WTC11 (cell line): Measurements from ENCODE around the gene LRRC28. TPM values are rescaled to one million over a fixed set of nuclear protein-coding genes. Genes with fewer than 3 reads are reported as not detected.

Source experiments
- ATAC-seq: fragments of 200-7000 bp; cut with Tn5 transposase; 2 replicates; pipeline ENCODE4 v1.10.0; 2021; ENCODE audit warnings: mild to moderate bottlenecking, moderate library complexity
- CTCF ChIA-PET: fragments of 300-600 bp; sonication (Branson Sonifier 250); formaldehyde crosslinking; loops from one replicate; lab custom pipeline; 2021; ENCODE audit warnings: antibody characterized with exemption; lab: Charles Lee
- POLR2A ChIA-PET: fragments of 350-600 bp; sonication (Branson Sonifier 250); formaldehyde crosslinking; loops from one replicate; lab custom pipeline; 2021; ENCODE audit warnings: antibody characterized with exemption; lab: Charles Lee
- DNase-seq: peaks from one replicate; pipeline ENCODE4 v3.0.0; 2021; ENCODE audit warnings: low spot score
- H3K27ac Mint-ChIP-seq: 2 replicates; pipeline ENCODE4 v1.8.0; 2021; ENCODE audit warnings: mixed read lengths
- H3K27me3 Mint-ChIP-seq: 2 replicates; pipeline ENCODE4 v1.8.0; 2021; ENCODE audit warnings: low read depth, mild to moderate bottlenecking, moderate library complexity, mixed read lengths
- H3K36me3 Mint-ChIP-seq: 2 replicates; pipeline ENCODE4 v1.8.0; 2021; ENCODE audit warnings: mixed read lengths
- H3K4me1 Mint-ChIP-seq: 2 replicates; pipeline ENCODE4 v1.8.0; 2022; ENCODE audit warnings: mixed read lengths
- H3K4me3 Mint-ChIP-seq: 2 replicates; pipeline ENCODE4 v1.8.0; 2021; ENCODE audit warnings: mild to moderate bottlenecking, moderate library complexity, mixed read lengths
- H3K9me3 Mint-ChIP-seq: 2 replicates; pipeline ENCODE4 v1.8.0; 2021; ENCODE audit warnings: mixed read lengths
- CBFB ChIP-seq: sonication (generic); formaldehyde crosslinking; IDR thresholded peaks from 2 replicates; pipeline ENCODE4 v1.8.1; 2022; ENCODE audit warnings: mild to moderate bottlenecking, low read depth, missing genetic modification reagents
- CREM ChIP-seq: sonication (generic); formaldehyde crosslinking; IDR thresholded peaks from 2 replicates; pipeline ENCODE4 v1.8.1; 2022; ENCODE audit warnings: mild to moderate bottlenecking, missing genetic modification reagents, moderate library complexity
- JAZF1 ChIP-seq: fragments of 250-450 bp; sonication (Bioruptor Pico); IDR thresholded peaks from 2 replicates; pipeline ENCODE4 v1.9.0; 2021; ENCODE audit warnings: moderate library complexity, mild to moderate bottlenecking, inconsistent platforms
- MXD4 ChIP-seq: fragments of 250-450 bp; sonication (Bioruptor Pico); IDR thresholded peaks from 2 replicates; pipeline ENCODE4 v1.8.0; 2021; ENCODE audit warnings: mild to moderate bottlenecking, moderate library complexity, borderline replicate concordance
- MYBL2 ChIP-seq: sonication (generic); formaldehyde crosslinking; IDR thresholded peaks from 2 replicates; pipeline ENCODE4 v1.8.1; 2023; ENCODE audit warnings: mild to moderate bottlenecking, moderate library complexity, missing genetic modification reagents
- RELA ChIP-seq: sonication (generic); formaldehyde crosslinking; IDR thresholded peaks from 2 replicates; pipeline ENCODE4 v1.8.1; 2022; ENCODE audit warnings: missing genetic modification reagents, mild to moderate bottlenecking, borderline replicate concordance
- ZNF396 ChIP-seq: fragments of 250-450 bp; sonication (Bioruptor Pico); IDR thresholded peaks from 2 replicates; pipeline ENCODE4 v1.8.0; 2021; ENCODE audit warnings: mild to moderate bottlenecking, moderate library complexity, borderline replicate concordance
- total RNA-seq: library from RNA; stranded (reverse); gene quantifications from 3 replicates; pipeline ENCODE4 v1.2.3, GENCODE V29; 2021
- TF ChIP-seq, protein P1 (sequence below): sonication (generic); formaldehyde crosslinking; IDR thresholded peaks from 2 replicates; pipeline ENCODE4 v1.8.0; 2022; ENCODE audit warnings: missing genetic modification reagents
- TF ChIP-seq, protein P2 (sequence below): sonication (generic); formaldehyde crosslinking; IDR thresholded peaks from 2 replicates; pipeline ENCODE4 v1.8.1; 2023; ENCODE audit warnings: mild to moderate bottlenecking, missing genetic modification reagents, moderate library complexity
- TF ChIP-seq, protein P3 (sequence below): sonication (generic); formaldehyde crosslinking; IDR thresholded peaks from 2 replicates; pipeline ENCODE4 v1.8.0; 2023; ENCODE audit warnings: missing genetic modification reagents, mild to moderate bottlenecking, borderline replicate concordance
- TF ChIP-seq, protein P4 (sequence below): sonication (generic); formaldehyde crosslinking; IDR thresholded peaks from 2 replicates; pipeline ENCODE4 v1.8.1; 2022; ENCODE audit warnings: low read depth, mild to moderate bottlenecking, moderate library complexity, missing genetic modification reagents, borderline replicate concordance
- TF ChIP-seq, protein P5 (sequence below): sonication (generic); formaldehyde crosslinking; IDR thresholded peaks from 2 replicates; pipeline ENCODE4 v1.8.1; 2023; ENCODE audit warnings: mild to moderate bottlenecking, missing genetic modification reagents
- TF ChIP-seq, protein P6 (sequence below): sonication (generic); formaldehyde crosslinking; conservative IDR thresholded peaks from 2 replicates; pipeline ENCODE4 v1.8.1; 2023; ENCODE audit warnings: mild to moderate bottlenecking, low read depth, missing genetic modification reagents, moderate library complexity
- TF ChIP-seq, protein P7 (sequence below): fragments of 250-450 bp; sonication (Bioruptor Pico); IDR thresholded peaks from 2 replicates; pipeline ENCODE4 v1.8.0; 2021; ENCODE audit warnings: mild to moderate bottlenecking
- TF ChIP-seq, protein P8 (sequence below): sonication (generic); formaldehyde crosslinking; IDR thresholded peaks from 2 replicates; pipeline ENCODE4 v1.8.1; 2022; ENCODE audit warnings: mild to moderate bottlenecking, moderate library complexity, missing genetic modification reagents

LRRC28 gene
- total RNA-seq, 1 experiment from 2014 or later: 18.4 TPM

DNA sequence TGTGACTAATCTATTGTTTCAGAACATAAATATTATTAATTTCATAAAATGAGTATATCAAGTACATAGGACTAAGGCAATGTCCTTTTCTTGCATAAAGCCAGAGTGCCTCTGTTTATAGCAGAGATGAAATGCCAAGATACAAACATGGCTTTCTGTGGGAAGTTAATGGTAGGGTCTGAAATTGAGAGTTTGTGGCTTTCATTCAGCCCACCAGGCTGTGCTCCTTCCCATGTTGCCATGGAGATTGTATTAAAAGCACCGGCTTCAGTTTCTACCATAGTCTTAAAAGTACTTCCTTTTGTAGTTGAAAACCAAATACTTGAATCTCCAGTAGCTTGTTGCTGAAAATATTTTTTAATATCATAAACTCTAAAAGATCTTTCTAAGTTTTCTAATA lies 114.0 kb downstream of the LRRC28 start:
- H3K36me3 Mint-ChIP-seq: peaks cover 38% of the 10 kb centered on the region
- TF ChIP-seq CREM: no peak
- TF ChIP-seq, protein P1, sequence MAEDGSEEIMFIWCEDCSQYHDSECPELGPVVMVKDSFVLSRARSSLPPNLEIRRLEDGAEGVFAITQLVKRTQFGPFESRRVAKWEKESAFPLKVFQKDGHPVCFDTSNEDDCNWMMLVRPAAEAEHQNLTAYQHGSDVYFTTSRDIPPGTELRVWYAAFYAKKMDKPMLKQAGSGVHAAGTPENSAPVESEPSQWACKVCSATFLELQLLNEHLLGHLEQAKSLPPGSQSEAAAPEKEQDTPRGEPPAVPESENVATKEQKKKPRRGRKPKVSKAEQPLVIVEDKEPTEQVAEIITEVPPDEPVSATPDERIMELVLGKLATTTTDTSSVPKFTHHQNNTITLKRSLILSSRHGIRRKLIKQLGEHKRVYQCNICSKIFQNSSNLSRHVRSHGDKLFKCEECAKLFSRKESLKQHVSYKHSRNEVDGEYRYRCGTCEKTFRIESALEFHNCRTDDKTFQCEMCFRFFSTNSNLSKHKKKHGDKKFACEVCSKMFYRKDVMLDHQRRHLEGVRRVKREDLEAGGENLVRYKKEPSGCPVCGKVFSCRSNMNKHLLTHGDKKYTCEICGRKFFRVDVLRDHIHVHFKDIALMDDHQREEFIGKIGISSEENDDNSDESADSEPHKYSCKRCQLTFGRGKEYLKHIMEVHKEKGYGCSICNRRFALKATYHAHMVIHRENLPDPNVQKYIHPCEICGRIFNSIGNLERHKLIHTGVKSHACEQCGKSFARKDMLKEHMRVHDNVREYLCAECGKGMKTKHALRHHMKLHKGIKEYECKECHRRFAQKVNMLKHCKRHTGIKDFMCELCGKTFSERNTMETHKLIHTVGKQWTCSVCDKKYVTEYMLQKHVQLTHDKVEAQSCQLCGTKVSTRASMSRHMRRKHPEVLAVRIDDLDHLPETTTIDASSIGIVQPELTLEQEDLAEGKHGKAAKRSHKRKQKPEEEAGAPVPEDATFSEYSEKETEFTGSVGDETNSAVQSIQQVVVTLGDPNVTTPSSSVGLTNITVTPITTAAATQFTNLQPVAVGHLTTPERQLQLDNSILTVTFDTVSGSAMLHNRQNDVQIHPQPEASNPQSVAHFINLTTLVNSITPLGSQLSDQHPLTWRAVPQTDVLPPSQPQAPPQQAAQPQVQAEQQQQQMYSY (CRISPR knock-in tag): no peak
- peaks cover 4% of the 10 kb centered on the region; the same call in 1 of the 2 replicates for H3K4me1 Mint-ChIP-seq
- no peaks in the 10 kb centered on the region for H3K27me3 Mint-ChIP-seq
- POLR2A ChIA-PET: no interaction called here
- ATAC-seq (no peak), DNase-seq (no peak)
- peaks cover 40% of the 10 kb centered on the region for H3K9me3 Mint-ChIP-seq
- CTCF ChIA-PET: no interaction called here
- H3K4me3 Mint-ChIP-seq: no peak overlapping the region
- no peak overlapping the region for H3K27ac Mint-ChIP-seq

DNA sequence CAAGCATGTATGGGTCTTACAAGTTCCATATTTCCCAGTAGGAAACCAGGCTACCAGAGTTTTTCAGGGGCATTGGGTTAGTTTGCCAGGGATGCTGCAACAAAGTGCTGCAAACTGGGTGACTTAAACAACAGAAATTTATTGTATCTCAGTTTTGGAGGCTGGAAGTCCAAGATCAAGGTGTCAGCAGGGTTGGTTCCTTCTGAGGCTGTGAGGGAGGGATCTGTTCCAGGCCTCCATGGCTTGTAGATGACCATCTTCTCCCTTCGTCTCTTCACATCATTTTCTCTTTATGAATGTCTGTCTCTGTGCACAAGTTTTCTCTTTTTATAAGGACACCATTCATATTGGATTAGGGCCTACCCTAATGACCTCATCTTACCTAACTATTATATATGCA lies 114.7 kb downstream of the LRRC28 start:
- CTCF ChIA-PET: no interaction called here
- no peak overlapping the region for H3K4me3 Mint-ChIP-seq
- H3K27me3 Mint-ChIP-seq: no peaks in the 10 kb centered on the region
- no peak overlapping the region for H3K27ac Mint-ChIP-seq
- DNase-seq (no peak), ATAC-seq (no peak)
- peaks cover 40% of the 10 kb centered on the region for H3K9me3 Mint-ChIP-seq
- H3K36me3 Mint-ChIP-seq: peaks cover 38% of the 10 kb centered on the region
- POLR2A ChIA-PET: no interaction called here
- H3K4me1 Mint-ChIP-seq: peaks cover 5% of the 10 kb centered on the region
- TF ChIP-seq, protein P2, sequence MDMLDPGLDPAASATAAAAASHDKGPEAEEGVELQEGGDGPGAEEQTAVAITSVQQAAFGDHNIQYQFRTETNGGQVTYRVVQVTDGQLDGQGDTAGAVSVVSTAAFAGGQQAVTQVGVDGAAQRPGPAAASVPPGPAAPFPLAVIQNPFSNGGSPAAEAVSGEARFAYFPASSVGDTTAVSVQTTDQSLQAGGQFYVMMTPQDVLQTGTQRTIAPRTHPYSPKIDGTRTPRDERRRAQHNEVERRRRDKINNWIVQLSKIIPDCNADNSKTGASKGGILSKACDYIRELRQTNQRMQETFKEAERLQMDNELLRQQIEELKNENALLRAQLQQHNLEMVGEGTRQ (CRISPR knock-in tag): no peak
- TF ChIP-seq RELA (CRISPR knock-in tag) (no peak), MXD4 (no peak), JAZF1 (CRISPR knock-in tag) (no peak), CBFB (CRISPR knock-in tag) (no peak), ZNF396 (CRISPR knock-in tag) (no peak), MYBL2 (no peak)
- TF ChIP-seq, protein P3, sequence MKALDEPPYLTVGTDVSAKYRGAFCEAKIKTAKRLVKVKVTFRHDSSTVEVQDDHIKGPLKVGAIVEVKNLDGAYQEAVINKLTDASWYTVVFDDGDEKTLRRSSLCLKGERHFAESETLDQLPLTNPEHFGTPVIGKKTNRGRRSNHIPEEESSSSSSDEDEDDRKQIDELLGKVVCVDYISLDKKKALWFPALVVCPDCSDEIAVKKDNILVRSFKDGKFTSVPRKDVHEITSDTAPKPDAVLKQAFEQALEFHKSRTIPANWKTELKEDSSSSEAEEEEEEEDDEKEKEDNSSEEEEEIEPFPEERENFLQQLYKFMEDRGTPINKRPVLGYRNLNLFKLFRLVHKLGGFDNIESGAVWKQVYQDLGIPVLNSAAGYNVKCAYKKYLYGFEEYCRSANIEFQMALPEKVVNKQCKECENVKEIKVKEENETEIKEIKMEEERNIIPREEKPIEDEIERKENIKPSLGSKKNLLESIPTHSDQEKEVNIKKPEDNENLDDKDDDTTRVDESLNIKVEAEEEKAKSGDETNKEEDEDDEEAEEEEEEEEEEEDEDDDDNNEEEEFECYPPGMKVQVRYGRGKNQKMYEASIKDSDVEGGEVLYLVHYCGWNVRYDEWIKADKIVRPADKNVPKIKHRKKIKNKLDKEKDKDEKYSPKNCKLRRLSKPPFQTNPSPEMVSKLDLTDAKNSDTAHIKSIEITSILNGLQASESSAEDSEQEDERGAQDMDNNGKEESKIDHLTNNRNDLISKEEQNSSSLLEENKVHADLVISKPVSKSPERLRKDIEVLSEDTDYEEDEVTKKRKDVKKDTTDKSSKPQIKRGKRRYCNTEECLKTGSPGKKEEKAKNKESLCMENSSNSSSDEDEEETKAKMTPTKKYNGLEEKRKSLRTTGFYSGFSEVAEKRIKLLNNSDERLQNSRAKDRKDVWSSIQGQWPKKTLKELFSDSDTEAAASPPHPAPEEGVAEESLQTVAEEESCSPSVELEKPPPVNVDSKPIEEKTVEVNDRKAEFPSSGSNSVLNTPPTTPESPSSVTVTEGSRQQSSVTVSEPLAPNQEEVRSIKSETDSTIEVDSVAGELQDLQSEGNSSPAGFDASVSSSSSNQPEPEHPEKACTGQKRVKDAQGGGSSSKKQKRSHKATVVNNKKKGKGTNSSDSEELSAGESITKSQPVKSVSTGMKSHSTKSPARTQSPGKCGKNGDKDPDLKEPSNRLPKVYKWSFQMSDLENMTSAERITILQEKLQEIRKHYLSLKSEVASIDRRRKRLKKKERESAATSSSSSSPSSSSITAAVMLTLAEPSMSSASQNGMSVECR: no peak
- TF ChIP-seq, protein P4, sequence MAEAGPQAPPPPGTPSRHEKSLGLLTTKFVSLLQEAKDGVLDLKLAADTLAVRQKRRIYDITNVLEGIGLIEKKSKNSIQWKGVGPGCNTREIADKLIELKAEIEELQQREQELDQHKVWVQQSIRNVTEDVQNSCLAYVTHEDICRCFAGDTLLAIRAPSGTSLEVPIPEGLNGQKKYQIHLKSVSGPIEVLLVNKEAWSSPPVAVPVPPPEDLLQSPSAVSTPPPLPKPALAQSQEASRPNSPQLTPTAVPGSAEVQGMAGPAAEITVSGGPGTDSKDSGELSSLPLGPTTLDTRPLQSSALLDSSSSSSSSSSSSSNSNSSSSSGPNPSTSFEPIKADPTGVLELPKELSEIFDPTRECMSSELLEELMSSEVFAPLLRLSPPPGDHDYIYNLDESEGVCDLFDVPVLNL (CRISPR knock-in tag): no peak
- TF ChIP-seq, protein P5, sequence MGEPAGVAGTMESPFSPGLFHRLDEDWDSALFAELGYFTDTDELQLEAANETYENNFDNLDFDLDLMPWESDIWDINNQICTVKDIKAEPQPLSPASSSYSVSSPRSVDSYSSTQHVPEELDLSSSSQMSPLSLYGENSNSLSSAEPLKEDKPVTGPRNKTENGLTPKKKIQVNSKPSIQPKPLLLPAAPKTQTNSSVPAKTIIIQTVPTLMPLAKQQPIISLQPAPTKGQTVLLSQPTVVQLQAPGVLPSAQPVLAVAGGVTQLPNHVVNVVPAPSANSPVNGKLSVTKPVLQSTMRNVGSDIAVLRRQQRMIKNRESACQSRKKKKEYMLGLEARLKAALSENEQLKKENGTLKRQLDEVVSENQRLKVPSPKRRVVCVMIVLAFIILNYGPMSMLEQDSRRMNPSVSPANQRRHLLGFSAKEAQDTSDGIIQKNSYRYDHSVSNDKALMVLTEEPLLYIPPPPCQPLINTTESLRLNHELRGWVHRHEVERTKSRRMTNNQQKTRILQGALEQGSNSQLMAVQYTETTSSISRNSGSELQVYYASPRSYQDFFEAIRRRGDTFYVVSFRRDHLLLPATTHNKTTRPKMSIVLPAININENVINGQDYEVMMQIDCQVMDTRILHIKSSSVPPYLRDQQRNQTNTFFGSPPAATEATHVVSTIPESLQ (CRISPR knock-in tag): no peak
- TF ChIP-seq, protein P6, sequence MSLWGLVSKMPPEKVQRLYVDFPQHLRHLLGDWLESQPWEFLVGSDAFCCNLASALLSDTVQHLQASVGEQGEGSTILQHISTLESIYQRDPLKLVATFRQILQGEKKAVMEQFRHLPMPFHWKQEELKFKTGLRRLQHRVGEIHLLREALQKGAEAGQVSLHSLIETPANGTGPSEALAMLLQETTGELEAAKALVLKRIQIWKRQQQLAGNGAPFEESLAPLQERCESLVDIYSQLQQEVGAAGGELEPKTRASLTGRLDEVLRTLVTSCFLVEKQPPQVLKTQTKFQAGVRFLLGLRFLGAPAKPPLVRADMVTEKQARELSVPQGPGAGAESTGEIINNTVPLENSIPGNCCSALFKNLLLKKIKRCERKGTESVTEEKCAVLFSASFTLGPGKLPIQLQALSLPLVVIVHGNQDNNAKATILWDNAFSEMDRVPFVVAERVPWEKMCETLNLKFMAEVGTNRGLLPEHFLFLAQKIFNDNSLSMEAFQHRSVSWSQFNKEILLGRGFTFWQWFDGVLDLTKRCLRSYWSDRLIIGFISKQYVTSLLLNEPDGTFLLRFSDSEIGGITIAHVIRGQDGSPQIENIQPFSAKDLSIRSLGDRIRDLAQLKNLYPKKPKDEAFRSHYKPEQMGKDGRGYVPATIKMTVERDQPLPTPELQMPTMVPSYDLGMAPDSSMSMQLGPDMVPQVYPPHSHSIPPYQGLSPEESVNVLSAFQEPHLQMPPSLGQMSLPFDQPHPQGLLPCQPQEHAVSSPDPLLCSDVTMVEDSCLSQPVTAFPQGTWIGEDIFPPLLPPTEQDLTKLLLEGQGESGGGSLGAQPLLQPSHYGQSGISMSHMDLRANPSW (CRISPR knock-in tag): no peak
- TF ChIP-seq, protein P7, sequence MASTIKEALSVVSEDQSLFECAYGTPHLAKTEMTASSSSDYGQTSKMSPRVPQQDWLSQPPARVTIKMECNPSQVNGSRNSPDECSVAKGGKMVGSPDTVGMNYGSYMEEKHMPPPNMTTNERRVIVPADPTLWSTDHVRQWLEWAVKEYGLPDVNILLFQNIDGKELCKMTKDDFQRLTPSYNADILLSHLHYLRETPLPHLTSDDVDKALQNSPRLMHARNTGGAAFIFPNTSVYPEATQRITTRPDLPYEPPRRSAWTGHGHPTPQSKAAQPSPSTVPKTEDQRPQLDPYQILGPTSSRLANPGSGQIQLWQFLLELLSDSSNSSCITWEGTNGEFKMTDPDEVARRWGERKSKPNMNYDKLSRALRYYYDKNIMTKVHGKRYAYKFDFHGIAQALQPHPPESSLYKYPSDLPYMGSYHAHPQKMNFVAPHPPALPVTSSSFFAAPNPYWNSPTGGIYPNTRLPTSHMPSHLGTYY (CRISPR knock-in tag): no peak
- TF ChIP-seq, protein P8, sequence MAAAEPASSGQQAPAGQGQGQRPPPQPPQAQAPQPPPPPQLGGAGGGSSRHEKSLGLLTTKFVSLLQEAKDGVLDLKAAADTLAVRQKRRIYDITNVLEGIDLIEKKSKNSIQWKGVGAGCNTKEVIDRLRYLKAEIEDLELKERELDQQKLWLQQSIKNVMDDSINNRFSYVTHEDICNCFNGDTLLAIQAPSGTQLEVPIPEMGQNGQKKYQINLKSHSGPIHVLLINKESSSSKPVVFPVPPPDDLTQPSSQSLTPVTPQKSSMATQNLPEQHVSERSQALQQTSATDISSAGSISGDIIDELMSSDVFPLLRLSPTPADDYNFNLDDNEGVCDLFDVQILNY: no peak
